OCI-LY1 (cell line): ENCODE measurements around the gene PIK3R1.

Source experiments
- CTCF ChIP-seq: fragments of 200-600 bp; sonication (generic), shearing (Covaris generic); IDR thresholded peaks from 2 replicates; pipeline ENCODE4 v1.5.1; 2017; ENCODE audit warnings: mild to moderate bottlenecking, antibody characterized with exemption, low read length, moderate library complexity, mixed read lengths
- EZH2 ChIP-seq: fragments of 200-600 bp; sonication (generic), shearing (Covaris generic); IDR thresholded peaks from 2 replicates; pipeline ENCODE4 v1.8.0; 2017; ENCODE audit warnings: borderline replicate concordance, mixed run types, mild to moderate bottlenecking, antibody characterized with exemption, low read length, moderate library complexity, mixed read lengths

- no peak for TF ChIP-seq CTCF
- TF ChIP-seq EZH2, result no peak
Observed at GRCh38 chr5:68167195-68167651, 48.3 kb upstream of the PIK3R1 start.
